Spinal cord (tissue), 10 donors: ENCODE results near the gene OR52B6. TPM values are rescaled to one million over a fixed set of nuclear protein-coding genes. Genes with fewer than 3 reads are reported as not detected.
A peak's percentile ranks its signal among the peaks of the same experiment; 100 is the strongest.
"Not testable (repeated sequence)": the region's sequence is repeated elsewhere in the genome, so short reads cannot be mapped to it uniquely, and the experiment has no call there.

Experiments
- DNase-seq, 6 donors: peaks; one replicate each; pipeline versions ENCODE4 v3.0.0 to v3.0.0-alpha.2; 2013 to 2015; ENCODE audit warnings: low spot score in 6 of 6, low read depth in 4 of 6
- H3K27ac ChIP-seq: one replicate; pipeline ENCODE4 v1.5.1; 2013; ENCODE audit warnings: low read depth, low read length, control low read depth
- H3K27me3 ChIP-seq: one replicate; pipeline ENCODE4 v1.6.1; 2013; ENCODE audit warnings: low read length; ENCODE audit not compliant: control insufficient read depth, insufficient read depth
- H3K36me3 ChIP-seq: one replicate; pipeline ENCODE4 v1.6.1; 2013; ENCODE audit warnings: low read length; ENCODE audit not compliant: control insufficient read depth, insufficient read depth
- H3K4me1 ChIP-seq: one replicate; pipeline ENCODE4 v1.6.1; 2013; ENCODE audit warnings: low read length; ENCODE audit not compliant: control insufficient read depth, insufficient read depth
- H3K4me3 ChIP-seq: one replicate; pipeline ENCODE4 v1.5.1; 2013; ENCODE audit warnings: low read depth, low read length, control low read depth
- H3K9me3 ChIP-seq: one replicate; pipeline ENCODE4 v1.6.1; 2013; ENCODE audit warnings: low read length; ENCODE audit not compliant: control insufficient read depth, insufficient read depth
- whole genome bisulfite sequencing: methylation state at CpG from one replicate; pipeline ENCODE4 v1.1.5; 2013; ENCODE audit warnings: missing lambda C conversion rate; ENCODE audit not compliant: insufficient coverage; 5-methylcytosine and 5-hydroxymethylcytosine counted together
- polyA plus RNA-seq, 2 donors: library from polyadenylated mRNA; unstranded; fragments of 120-200 nt; gene quantifications; one replicate each; pipeline ENCODE4 v1.2.1, GENCODE V29; 2013; ENCODE audit not compliant: insufficient read length in 2 of 2
- total RNA-seq, 2 donors: library from RNA; depleted of rRNA in 1 of 2; stranded (reverse); fragments of 120-200 nt in 1 of 2; fragments of >200 nt in 1 of 2; gene quantifications; one replicate each; pipeline versions ENCODE4 v1.2.3 to v1.2.4, GENCODE V29; 2013 to 2014
- donor health status: healthy.

OR52B6 gene
- total and polyA plus RNA-seq, 4 donors = not detected

- no peaks in the 10 kb centered on the region for H3K27me3 ChIP-seq
- H3K4me3 ChIP-seq = no peak overlapping the region
- H3K27ac ChIP-seq = no peak overlapping the region
- no peaks in the 10 kb centered on the region for H3K9me3 ChIP-seq
- no peaks in the 10 kb centered on the region for H3K36me3 ChIP-seq
- H3K4me1 ChIP-seq = no peaks in the 10 kb centered on the region
- DNase-seq = peak in 1 of 6 donors; percentile 48
Observed at GRCh38 chr11:5553343-5553742, 27.3 kb upstream of the OR52B6 start.

- no peaks in the 10 kb centered on the region for H3K36me3 ChIP-seq
- WGBS = 55% methylated on average over 3 of the region's 3 CpGs
- DNase-seq = no peak
- H3K4me1 ChIP-seq = no peaks in the 10 kb centered on the region
- H3K27ac ChIP-seq = no peak overlapping the region
- H3K27me3 ChIP-seq = no peaks in the 10 kb centered on the region
- no peak overlapping the region for H3K4me3 ChIP-seq
- no peaks in the 10 kb centered on the region for H3K9me3 ChIP-seq
Observed at GRCh38 chr11:5556596-5557188, 24.0 kb upstream of the OR52B6 start.

GRCh38 chr11:5557751-5558150 is 22.9 kb upstream of the OR52B6 start:
- Histone ChIP-seq H3K27me3 (no peaks in the 10 kb centered on the region), H3K4me3 (no peak overlapping the region), H3K9me3 (no peaks in the 10 kb centered on the region), H3K36me3 (no peaks in the 10 kb centered on the region), H3K4me1 (no peaks in the 10 kb centered on the region), H3K27ac (no peak overlapping the region)
- WGBS = 50% methylated on average over 2 of the region's 3 CpGs
- no peak for DNase-seq

- H3K4me1 ChIP-seq = no peaks in the 10 kb centered on the region
- no peaks in the 10 kb centered on the region for H3K36me3 ChIP-seq
- no peaks in the 10 kb centered on the region for H3K9me3 ChIP-seq
- DNase-seq = no peak
- H3K27me3 ChIP-seq = no peaks in the 10 kb centered on the region
- no CpG with 5 or more reads among the region's 1 CpG for WGBS
- H3K27ac ChIP-seq = no peak overlapping the region
- no peak overlapping the region for H3K4me3 ChIP-seq
Observed at GRCh38 chr11:5564259-5565019, 16.2 kb upstream of the OR52B6 start.

GRCh38 chr11:5574654-5575053 is 6.0 kb upstream of the OR52B6 start:
- no peak overlapping the region for H3K4me3 ChIP-seq
- WGBS = 100% methylated on average over 1 of the region's 2 CpGs
- no peaks in the 10 kb centered on the region for H3K36me3 ChIP-seq
- no peak overlapping the region for H3K27ac ChIP-seq
- H3K4me1 ChIP-seq = no peaks in the 10 kb centered on the region
- DNase-seq = no peak
- H3K27me3 ChIP-seq = no peaks in the 10 kb centered on the region
- no peaks in the 10 kb centered on the region for H3K9me3 ChIP-seq

GRCh38 chr11:5575152-5575551 is 5.5 kb upstream of the OR52B6 start:
- WGBS = 90% methylated on average over 3 of the region's 4 CpGs
- no peak overlapping the region for H3K27ac ChIP-seq

GRCh38 chr11:5577101-5577500 is 3.6 kb upstream of the OR52B6 start:
- no peak for DNase-seq
- Histone ChIP-seq H3K27me3 (no peaks in the 10 kb centered on the region), H3K4me3 (no peak overlapping the region), H3K9me3 (no peaks in the 10 kb centered on the region), H3K36me3 (no peaks in the 10 kb centered on the region), H3K27ac (no peak overlapping the region), H3K4me1 (no peaks in the 10 kb centered on the region)

More at GRCh38 chr11:5575152-5575551, 5.5 kb upstream of the OR52B6 start:
- Histone ChIP-seq H3K27me3 (no peaks in the 10 kb centered on the region), H3K4me1 (no peaks in the 10 kb centered on the region), H3K9me3 (no peaks in the 10 kb centered on the region), H3K4me3 (no peak overlapping the region), H3K36me3 (no peaks in the 10 kb centered on the region)
- no peak for DNase-seq

- Histone ChIP-seq H3K27me3 (no peaks in the 10 kb centered on the region), H3K27ac (no peak overlapping the region), H3K4me1 (no peaks in the 10 kb centered on the region), H3K36me3 (no peaks in the 10 kb centered on the region), H3K9me3 (no peaks in the 10 kb centered on the region), H3K4me3 (no peak overlapping the region)
- WGBS = 82% methylated on average over 4 of the region's 4 CpGs
- DNase-seq = no peak
Observed at GRCh38 chr11:5581014-5581413, 337 bp downstream of the OR52B6 start.

GRCh38 chr11:5584458-5584857 is 3.8 kb downstream of the OR52B6 start:
- H3K36me3 ChIP-seq, H3K9me3 ChIP-seq, H3K4me1 ChIP-seq, H3K27ac ChIP-seq, H3K27me3 ChIP-seq, DNase-seq, H3K4me3 ChIP-seq: not testable (repeated sequence)
- WGBS = no CpG with 5 or more reads among the region's 5 CpGs

- H3K36me3 ChIP-seq, H3K4me3 ChIP-seq, H3K4me1 ChIP-seq, H3K27me3 ChIP-seq, H3K9me3 ChIP-seq, DNase-seq, H3K27ac ChIP-seq: not testable (repeated sequence)
- WGBS = 96% methylated on average over 31 of the region's 31 CpGs
Observed at GRCh38 chr11:5589906-5590305, 9.2 kb downstream of the OR52B6 start.
